ENCODE data around the gene TRIM51. TPM values are rescaled to one million over a fixed set of nuclear protein-coding genes. Genes with fewer than 3 reads are reported as not detected.
"Not testable (repeated sequence)": the region's sequence is repeated elsewhere in the genome, so short reads cannot be mapped to it uniquely, and the experiment has no call there.

TRIM51 gene
- total RNA-seq, result not detected
- polyA plus RNA-seq, result not detected
- long read RNA-seq, donor 1, result 0 reads
- long read RNA-seq, donor 2, result 0 reads
- long read RNA-seq, donor 3, result 0 reads
- long read RNA-seq, donor 4, result 0 reads
- long read RNA-seq, donor 5, result 0 reads
- long read RNA-seq, donor 6, result 0 reads
- long read RNA-seq, donor 7, result 0 reads
- long read RNA-seq, donor 8, result 0 reads
- long read RNA-seq, donor 9, result 0 reads
- long read RNA-seq, donor 10, result 0 reads

GRCh38 chr11:55882997-55883396, at the start of gene TRIM51:
TSS of gene TRIM51 (plus strand) at chr11:55883297. CDS start at chr11:55885429, 2,132 bp downstream.
- H3K4me3 ChIP-seq (ENCODE audit: low read length in 2 of 2); H3K4me1 ChIP-seq (ENCODE audit: control insufficient read depth in 2 of 2, insufficient read depth in 2 of 2, low read length in 2 of 2); H3K27ac ChIP-seq (ENCODE audit: low read depth in 1 of 2, low read length in 1 of 2); H3K27me3 ChIP-seq (ENCODE audit: control insufficient read depth in 2 of 2, insufficient read depth in 1 of 2, low read length in 1 of 2); H3K9me3 ChIP-seq (ENCODE audit: control insufficient read depth in 2 of 2, insufficient read depth in 1 of 2, low read length in 1 of 2); H3K36me3 ChIP-seq (ENCODE audit: control insufficient read depth in 2 of 2, insufficient read depth in 2 of 2, low read length in 1 of 2); DNase-seq (ENCODE audit: low read depth in 6 of 9, low spot score in 9 of 9): not testable (repeated sequence)
- WGBS, result 78% methylated on average over 1 of the region's 1 CpG

GRCh38 chr11:55838452-55838851, 44.6 kb upstream of the TRIM51 start, which contains the start of gene OR5D16:
TSS of gene OR5D16 (plus strand) at chr11:55838752. CDS start at chr11:55838752, 0 bp downstream.
- H3K9me3 ChIP-seq (ENCODE audit: control insufficient read depth in 2 of 2, insufficient read depth in 1 of 2, low read length in 1 of 2), result peaks cover 0 to 6% of the 10 kb centered on the region in 2 donors
- 29% methylated on average over 3 of the region's 3 CpGs for WGBS
- H3K4me3 ChIP-seq (ENCODE audit: low read length in 2 of 2), result no peak within 1 kb of the TSS

GRCh38 chr11:55847453-55847852, 35.6 kb upstream of the TRIM51 start:
- WGBS, result 50% methylated on average over 2 of the region's 2 CpGs

More at GRCh38 chr11:55838452-55838851, 44.6 kb upstream of the TRIM51 start, which contains the start of gene OR5D16:
- H3K36me3 ChIP-seq (ENCODE audit: control insufficient read depth in 2 of 2, insufficient read depth in 2 of 2, low read length in 1 of 2), result no peaks in the 10 kb centered on the region
- H3K4me1 ChIP-seq (ENCODE audit: control insufficient read depth in 2 of 2, insufficient read depth in 2 of 2, low read length in 2 of 2), result no peaks in the 10 kb centered on the region
- no peaks in the 10 kb centered on the region for H3K27me3 ChIP-seq (ENCODE audit: control insufficient read depth in 2 of 2, insufficient read depth in 1 of 2, low read length in 1 of 2)
- no peak for DNase-seq (ENCODE audit: low read depth in 6 of 9, low spot score in 9 of 9)
- H3K27ac ChIP-seq (ENCODE audit: low read depth in 1 of 2, low read length in 1 of 2), result no peak within 1 kb of the TSS

GRCh38 chr11:55849037-55849436, 34.1 kb upstream of the TRIM51 start:
- no peaks in the 10 kb centered on the region for H3K9me3 ChIP-seq (ENCODE audit: control insufficient read depth in 2 of 2, insufficient read depth in 1 of 2, low read length in 1 of 2)
- no peaks in the 10 kb centered on the region for H3K4me1 ChIP-seq (ENCODE audit: control insufficient read depth in 2 of 2, insufficient read depth in 2 of 2, low read length in 2 of 2)
- no peaks in the 10 kb centered on the region for H3K27me3 ChIP-seq (ENCODE audit: control insufficient read depth in 2 of 2, insufficient read depth in 1 of 2, low read length in 1 of 2)
- no peaks in the 10 kb centered on the region for H3K36me3 ChIP-seq (ENCODE audit: control insufficient read depth in 2 of 2, insufficient read depth in 2 of 2, low read length in 1 of 2)
- H3K4me3 ChIP-seq (ENCODE audit: low read length in 2 of 2), result no peak overlapping the region
- no peak for DNase-seq (ENCODE audit: low read depth in 6 of 9, low spot score in 9 of 9)
- H3K27ac ChIP-seq (ENCODE audit: low read depth in 1 of 2, low read length in 1 of 2), result no peak overlapping the region

More at GRCh38 chr11:55847453-55847852, 35.6 kb upstream of the TRIM51 start:
- Histone ChIP-seq H3K36me3 (ENCODE audit: control insufficient read depth in 2 of 2, insufficient read depth in 2 of 2, low read length in 1 of 2) (no peaks in the 10 kb centered on the region), H3K4me1 (ENCODE audit: control insufficient read depth in 2 of 2, insufficient read depth in 2 of 2, low read length in 2 of 2) (no peaks in the 10 kb centered on the region), H3K4me3 (ENCODE audit: low read length in 2 of 2) (no peak overlapping the region), H3K9me3 (ENCODE audit: control insufficient read depth in 2 of 2, insufficient read depth in 1 of 2, low read length in 1 of 2) (no peaks in the 10 kb centered on the region), H3K27ac (ENCODE audit: low read depth in 1 of 2, low read length in 1 of 2) (no peak overlapping the region), H3K27me3 (ENCODE audit: control insufficient read depth in 2 of 2, insufficient read depth in 1 of 2, low read length in 1 of 2) (no peaks in the 10 kb centered on the region)
- no peak for DNase-seq (ENCODE audit: low read depth in 6 of 9, low spot score in 9 of 9)

- Histone ChIP-seq H3K4me1 (ENCODE audit: control insufficient read depth in 2 of 2, insufficient read depth in 2 of 2, low read length in 2 of 2) (no peaks in the 10 kb centered on the region), H3K4me3 (ENCODE audit: low read length in 2 of 2) (no peak overlapping the region), H3K27ac (ENCODE audit: low read depth in 1 of 2, low read length in 1 of 2) (no peak overlapping the region), H3K27me3 (ENCODE audit: control insufficient read depth in 2 of 2, insufficient read depth in 1 of 2, low read length in 1 of 2) (no peaks in the 10 kb centered on the region), H3K9me3 (ENCODE audit: control insufficient read depth in 2 of 2, insufficient read depth in 1 of 2, low read length in 1 of 2) (peaks cover 0 to 5% of the 10 kb centered on the region in 2 donors), H3K36me3 (ENCODE audit: control insufficient read depth in 2 of 2, insufficient read depth in 2 of 2, low read length in 1 of 2) (no peaks in the 10 kb centered on the region)
- no peak for DNase-seq (ENCODE audit: low read depth in 6 of 9, low spot score in 9 of 9)
- 82% methylated on average over 1 of the region's 1 CpG for WGBS
These were observed 31.0 kb upstream of the TRIM51 start for GRCh38 chr11:55852141-55852540.

- Histone ChIP-seq H3K27me3 (ENCODE audit: control insufficient read depth in 2 of 2, insufficient read depth in 1 of 2, low read length in 1 of 2) (no peaks in the 10 kb centered on the region), H3K27ac (ENCODE audit: low read depth in 1 of 2, low read length in 1 of 2) (no peak overlapping the region), H3K4me1 (ENCODE audit: control insufficient read depth in 2 of 2, insufficient read depth in 2 of 2, low read length in 2 of 2) (no peaks in the 10 kb centered on the region), H3K4me3 (ENCODE audit: low read length in 2 of 2) (no peak overlapping the region), H3K9me3 (ENCODE audit: control insufficient read depth in 2 of 2, insufficient read depth in 1 of 2, low read length in 1 of 2) (peaks cover 0 to 8% of the 10 kb centered on the region in 2 donors), H3K36me3 (ENCODE audit: control insufficient read depth in 2 of 2, insufficient read depth in 2 of 2, low read length in 1 of 2) (no peaks in the 10 kb centered on the region)
- 33% methylated on average over 1 of the region's 1 CpG for WGBS
- DNase-seq (ENCODE audit: low read depth in 6 of 9, low spot score in 9 of 9), result no peak
These were observed 28.4 kb upstream of the TRIM51 start for GRCh38 chr11:55854704-55855103.

- H3K4me3 ChIP-seq (ENCODE audit: low read length in 2 of 2); H3K9me3 ChIP-seq (ENCODE audit: control insufficient read depth in 2 of 2, insufficient read depth in 1 of 2, low read length in 1 of 2); H3K36me3 ChIP-seq (ENCODE audit: control insufficient read depth in 2 of 2, insufficient read depth in 2 of 2, low read length in 1 of 2); H3K27me3 ChIP-seq (ENCODE audit: control insufficient read depth in 2 of 2, insufficient read depth in 1 of 2, low read length in 1 of 2); DNase-seq (ENCODE audit: low read depth in 6 of 9, low spot score in 9 of 9); H3K27ac ChIP-seq (ENCODE audit: low read depth in 1 of 2, low read length in 1 of 2); H3K4me1 ChIP-seq (ENCODE audit: control insufficient read depth in 2 of 2, insufficient read depth in 2 of 2, low read length in 2 of 2): not testable (repeated sequence)
- WGBS, result 91% methylated on average over 4 of the region's 4 CpGs
These were observed 15.7 kb upstream of the TRIM51 start for GRCh38 chr11:55867354-55867753.

GRCh38 chr11:55872731-55873130, 10.4 kb upstream of the TRIM51 start:
- not testable (repeated sequence) for DNase-seq (ENCODE audit: low read depth in 6 of 9, low spot score in 9 of 9); H3K4me1 ChIP-seq (ENCODE audit: control insufficient read depth in 2 of 2, insufficient read depth in 2 of 2, low read length in 2 of 2)
- WGBS, result 33% methylated on average over 33 of the region's 33 CpGs

GRCh38 chr11:55873146-55873545, 10.0 kb upstream of the TRIM51 start:
- not testable (repeated sequence) for H3K4me1 ChIP-seq (ENCODE audit: control insufficient read depth in 2 of 2, insufficient read depth in 2 of 2, low read length in 2 of 2); H3K27ac ChIP-seq (ENCODE audit: low read depth in 1 of 2, low read length in 1 of 2); DNase-seq (ENCODE audit: low read depth in 6 of 9, low spot score in 9 of 9); H3K4me3 ChIP-seq (ENCODE audit: low read length in 2 of 2); H3K36me3 ChIP-seq (ENCODE audit: control insufficient read depth in 2 of 2, insufficient read depth in 2 of 2, low read length in 1 of 2); H3K27me3 ChIP-seq (ENCODE audit: control insufficient read depth in 2 of 2, insufficient read depth in 1 of 2, low read length in 1 of 2)
- WGBS, result 40% methylated on average over 34 of the region's 34 CpGs
- peaks cover 0 to 20% of the 10 kb centered on the region in 2 donors for H3K9me3 ChIP-seq (ENCODE audit: control insufficient read depth in 2 of 2, insufficient read depth in 1 of 2, low read length in 1 of 2)

More at GRCh38 chr11:55872731-55873130, 10.4 kb upstream of the TRIM51 start:
- not testable (repeated sequence) for H3K36me3 ChIP-seq (ENCODE audit: control insufficient read depth in 2 of 2, insufficient read depth in 2 of 2, low read length in 1 of 2); H3K27ac ChIP-seq (ENCODE audit: low read depth in 1 of 2, low read length in 1 of 2); H3K27me3 ChIP-seq (ENCODE audit: control insufficient read depth in 2 of 2, insufficient read depth in 1 of 2, low read length in 1 of 2); H3K4me3 ChIP-seq (ENCODE audit: low read length in 2 of 2)
- peaks cover 0 to 20% of the 10 kb centered on the region in 2 donors for H3K9me3 ChIP-seq (ENCODE audit: control insufficient read depth in 2 of 2, insufficient read depth in 1 of 2, low read length in 1 of 2)

Data from thymus (tissue), 14 donors.